GM19463 (cell line): ENCODE data around the gene TMEM248.
A peak's percentile ranks its signal among the peaks of the same experiment; 100 is the strongest.
"Not testable (repeated sequence)": the region's sequence is repeated elsewhere in the genome, so short reads cannot be mapped to it uniquely, and the experiment has no call there.

Experiments
- ATAC-seq: cut with Tn5 transposase; IDR thresholded peaks from one replicate; pipeline ENCODE4 v1.9.1; 2021; ENCODE audit warnings: mild to moderate bottlenecking, moderate library complexity; ENCODE audit not compliant: unreplicated experiment

The TMEM248 gene

GRCh38 chr7:66995050-66995776 is 74.2 kb downstream of the TMEM248 start, which contains the start of gene SBDS:
TSS of gene SBDS (minus strand) at chr7:66995586. CDS start at chr7:66995417, 169 bp downstream.
- ATAC-seq: peak; percentile 60

- ATAC-seq: peak; percentile 88
Observed at GRCh38 chr7:66996444-66997191, 75.6 kb downstream of the TMEM248 start, which contains the start of gene TYW1. TSS of gene TYW1 (plus strand) at chr7:66996833. CDS start at chr7:66996979, 146 bp downstream.

- ATAC-seq: not testable (repeated sequence)
Observed at GRCh38 chr7:67000601-67001258, 79.7 kb downstream of the TMEM248 start.

- not testable (repeated sequence) for ATAC-seq
Observed at GRCh38 chr7:67004145-67004544, 83.1 kb downstream of the TMEM248 start.

GRCh38 chr7:67006965-67007364 is 85.9 kb downstream of the TMEM248 start:
- ATAC-seq: no peak
